Neuron (in vitro differentiated cells): ENCODE measurements around the gene CFAP92.
"Not testable (repeated sequence)": the region's sequence is repeated elsewhere in the genome, so short reads cannot be mapped to it uniquely, and the experiment has no call there.

Experiments used
- H2AFZ ChIP-seq: one replicate; pipeline ENCODE4 v1.6.1; 2013; ENCODE audit warnings: low read depth, mild to moderate bottlenecking, inconsistent platforms, low read length, moderate library complexity
- H3K27me3 ChIP-seq: one replicate; pipeline ENCODE4 v1.6.1; 2013; ENCODE audit warnings: low read length; ENCODE audit not compliant: insufficient read depth
- H3K36me3 ChIP-seq: one replicate; pipeline ENCODE4 v1.6.1; 2013; ENCODE audit warnings: low read length; ENCODE audit not compliant: insufficient read depth
- H3K4me1 ChIP-seq: one replicate; pipeline ENCODE4 v1.6.1; 2013; ENCODE audit warnings: low read length; ENCODE audit not compliant: insufficient read depth
- H3K4me3 ChIP-seq: 2 replicates; pipeline ENCODE4 v1.5.1; 2013; ENCODE audit warnings: mild to moderate bottlenecking, low read length, moderate library complexity
- H3K9me3 ChIP-seq: one replicate; pipeline ENCODE4 v1.6.1; 2013; ENCODE audit warnings: low read length

CFAP92 gene

DNA sequence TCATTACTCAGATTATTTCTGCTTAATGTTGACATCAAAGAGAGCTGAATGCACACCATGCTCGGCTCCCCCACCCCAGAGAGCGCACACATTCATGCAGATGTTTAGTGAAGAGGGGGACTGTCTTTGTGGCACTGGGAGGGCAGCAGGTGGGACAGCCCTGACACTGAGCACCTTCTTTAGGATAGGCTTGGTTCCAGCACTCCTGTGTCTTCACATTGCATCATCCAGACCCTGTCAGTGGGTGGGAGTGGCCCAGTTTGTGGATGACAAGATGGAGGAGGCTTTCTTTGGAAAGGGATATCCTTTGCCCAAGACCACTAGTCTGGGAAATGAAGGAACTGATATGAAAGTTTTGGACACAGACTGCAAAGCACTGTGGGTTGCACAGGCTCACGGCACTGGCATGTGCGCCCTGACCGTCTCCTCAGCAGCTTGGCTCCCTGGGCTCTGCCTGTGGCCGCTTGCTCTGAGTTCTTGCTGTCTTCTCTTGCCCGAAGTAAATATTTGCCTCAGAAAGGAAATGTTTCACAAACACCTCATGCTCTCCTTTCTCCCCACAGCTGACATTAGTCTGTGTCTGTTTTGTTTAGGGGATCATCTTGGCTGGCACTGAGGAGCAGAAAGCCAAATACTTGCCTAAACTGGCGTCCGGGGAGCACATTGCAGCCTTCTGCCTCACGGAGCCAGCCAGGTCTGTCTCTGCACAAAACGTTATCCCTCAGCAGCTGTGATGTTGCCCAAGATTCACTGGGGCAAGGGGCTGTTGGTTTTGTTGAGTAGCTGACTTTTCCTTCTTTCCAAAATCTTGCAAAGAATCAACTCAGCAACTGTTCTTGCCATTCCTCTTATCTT is 97.8 kb downstream of the CFAP92 start:
- peaks cover 72% of the 10 kb centered on the region for H3K36me3 ChIP-seq

DNA sequence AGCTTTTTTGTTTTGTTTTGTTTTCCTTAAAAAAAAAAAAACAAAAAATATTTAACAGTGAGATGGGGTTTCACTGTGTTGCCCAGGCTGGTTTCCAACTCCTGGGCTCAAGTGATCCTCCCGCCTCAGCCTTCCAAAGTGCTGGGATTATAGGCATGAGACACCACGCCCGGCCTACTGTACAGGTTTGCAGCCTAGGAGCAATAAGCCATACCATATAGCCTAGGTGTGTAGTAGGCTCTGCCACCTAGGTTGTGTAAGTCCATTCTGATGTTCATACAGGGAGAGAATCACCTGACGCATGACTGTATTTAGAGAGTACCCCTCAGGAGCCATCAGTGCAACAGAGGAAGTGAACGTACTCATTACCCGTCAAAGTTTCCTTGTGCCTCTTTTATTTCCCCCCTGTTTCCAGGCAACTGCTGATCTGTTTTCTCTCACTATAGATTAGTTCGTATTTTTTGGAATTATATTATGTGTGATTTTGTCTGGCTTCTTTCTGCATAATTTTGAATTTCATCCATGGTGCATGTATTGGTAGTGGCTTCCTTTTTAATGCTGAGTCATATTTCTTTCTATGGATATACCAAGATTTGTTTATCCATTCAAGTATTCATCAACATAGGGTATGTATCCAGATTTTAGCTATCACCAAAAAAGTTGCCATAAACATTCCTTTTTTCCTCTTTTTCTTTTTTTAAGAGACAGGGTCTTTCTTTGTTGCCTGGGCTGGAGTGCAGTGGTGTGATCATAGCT is 104.6 kb downstream of the CFAP92 start:
- H3K36me3 ChIP-seq = peaks cover 37% of the 10 kb centered on the region
- no peak overlapping the region for H3K4me3 ChIP-seq
- no peak overlapping the region for H2AFZ ChIP-seq
- H3K27me3 ChIP-seq = no peaks in the 10 kb centered on the region
- no peaks in the 10 kb centered on the region for H3K9me3 ChIP-seq
- no peaks in the 10 kb centered on the region for H3K4me1 ChIP-seq

More for the DNA sequence above, 97.8 kb downstream of the CFAP92 start:
- no peaks in the 10 kb centered on the region for H3K27me3 ChIP-seq
- no peak overlapping the region for H2AFZ ChIP-seq
- H3K4me1 ChIP-seq = no peaks in the 10 kb centered on the region
- H3K4me3 ChIP-seq = no peak overlapping the region
- no peaks in the 10 kb centered on the region for H3K9me3 ChIP-seq

DNA sequence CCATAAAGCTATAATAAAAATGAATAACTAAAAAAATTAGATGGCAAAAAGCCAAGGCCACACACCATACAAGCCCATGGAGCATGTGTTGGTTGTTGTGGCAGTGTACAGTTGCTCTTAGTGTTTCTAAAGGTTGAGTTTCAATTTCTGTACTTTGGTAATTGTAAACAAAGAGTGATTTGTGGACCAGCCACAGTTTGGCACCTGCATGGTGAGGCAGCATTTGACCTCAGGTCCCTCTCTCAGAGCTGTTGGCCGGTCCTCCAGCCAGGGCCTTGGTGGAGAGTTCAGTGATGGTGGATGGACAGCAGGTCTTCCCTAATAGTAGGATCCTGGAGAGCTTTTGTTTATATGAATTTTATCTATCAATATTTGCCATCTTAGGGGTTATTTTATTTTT is 108.9 kb downstream of the CFAP92 start:
- no peaks in the 10 kb centered on the region for H3K9me3 ChIP-seq
- H3K4me3 ChIP-seq = no peak overlapping the region
- peaks cover 38% of the 10 kb centered on the region for H3K36me3 ChIP-seq

DNA sequence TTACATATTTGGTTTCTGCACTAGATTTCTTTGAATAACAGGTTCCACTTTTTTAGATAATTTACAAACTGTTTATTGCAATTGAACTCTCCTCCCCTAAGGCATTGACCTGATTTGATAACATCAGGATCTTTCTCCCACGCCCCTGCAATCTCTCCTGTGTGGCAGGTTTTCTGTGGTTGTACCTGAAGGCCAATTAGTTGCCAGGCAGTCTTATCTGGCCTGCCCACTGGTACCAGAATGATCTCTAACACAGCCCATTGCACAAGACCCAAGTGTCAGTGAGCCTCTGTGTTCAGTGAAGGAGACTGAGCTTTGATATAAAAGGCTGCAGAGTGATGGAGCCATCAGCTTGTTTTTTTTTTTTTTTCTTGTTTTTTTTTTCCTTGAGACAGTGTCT is 111.2 kb downstream of the CFAP92 start:
- Histone ChIP-seq H3K4me1 (peaks cover 25% of the 10 kb centered on the region), H3K36me3 (peaks cover 32% of the 10 kb centered on the region), H3K4me3 (no peak overlapping the region), H2AFZ (no peak overlapping the region), H3K27me3 (no peaks in the 10 kb centered on the region), H3K9me3 (no peaks in the 10 kb centered on the region)

More for the DNA sequence above, 108.9 kb downstream of the CFAP92 start:
- H2AFZ ChIP-seq = no peak overlapping the region
- H3K4me1 ChIP-seq = peaks cover 15% of the 10 kb centered on the region
- no peaks in the 10 kb centered on the region for H3K27me3 ChIP-seq

DNA sequence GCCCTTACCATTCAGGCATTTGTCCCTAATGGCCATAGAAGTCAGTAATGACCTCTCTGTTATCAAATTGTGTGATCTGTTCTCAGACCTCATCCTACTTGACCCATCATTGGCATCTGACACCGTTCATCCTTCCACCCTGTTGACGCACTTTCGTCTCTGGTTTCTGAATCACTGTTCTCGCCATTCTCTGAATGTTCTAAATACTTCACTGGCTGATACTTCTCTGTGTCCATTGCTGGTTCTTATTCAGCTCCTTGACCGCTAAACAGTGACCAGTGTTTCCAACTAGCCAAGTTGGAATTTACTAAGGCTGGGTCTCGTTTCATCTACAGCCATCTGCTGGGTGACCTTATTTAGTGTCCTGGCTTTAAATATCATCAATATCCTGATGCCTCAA is 112.3 kb downstream of the CFAP92 start:
- H2AFZ ChIP-seq = no peak overlapping the region
- no peaks in the 10 kb centered on the region for H3K9me3 ChIP-seq
- H3K27me3 ChIP-seq = no peaks in the 10 kb centered on the region
- H3K4me3 ChIP-seq = no peak overlapping the region
- H3K36me3 ChIP-seq = peaks cover 24% of the 10 kb centered on the region
- H3K4me1 ChIP-seq = peaks cover 27% of the 10 kb centered on the region

DNA sequence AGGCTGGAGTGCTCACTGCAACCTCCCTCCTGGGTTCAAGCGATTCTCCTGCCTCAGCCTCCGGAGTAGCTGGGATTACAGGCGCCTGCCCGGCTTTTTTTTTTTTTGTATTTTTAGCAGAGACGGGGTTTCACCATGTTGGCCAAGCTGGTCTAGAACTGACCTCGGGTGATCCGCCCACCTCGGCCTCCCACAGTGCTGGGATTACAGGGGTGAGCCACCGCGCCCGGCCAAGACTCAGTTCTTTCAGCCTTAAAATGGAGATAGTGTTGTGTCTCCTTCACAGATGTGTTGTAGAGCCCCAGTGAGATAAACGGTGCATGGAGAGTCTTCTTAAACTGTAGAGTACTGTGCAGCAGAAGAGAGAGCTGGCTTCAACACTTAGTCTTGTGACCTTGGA is 113.4 kb downstream of the CFAP92 start:
- peaks cover 24% of the 10 kb centered on the region for H3K36me3 ChIP-seq
- H2AFZ ChIP-seq, H3K27me3 ChIP-seq, H3K9me3 ChIP-seq: not testable (repeated sequence)
- H3K4me3 ChIP-seq = peak overlapping the region; percentile 95
- H3K4me1 ChIP-seq = peaks cover 27% of the 10 kb centered on the region

DNA sequence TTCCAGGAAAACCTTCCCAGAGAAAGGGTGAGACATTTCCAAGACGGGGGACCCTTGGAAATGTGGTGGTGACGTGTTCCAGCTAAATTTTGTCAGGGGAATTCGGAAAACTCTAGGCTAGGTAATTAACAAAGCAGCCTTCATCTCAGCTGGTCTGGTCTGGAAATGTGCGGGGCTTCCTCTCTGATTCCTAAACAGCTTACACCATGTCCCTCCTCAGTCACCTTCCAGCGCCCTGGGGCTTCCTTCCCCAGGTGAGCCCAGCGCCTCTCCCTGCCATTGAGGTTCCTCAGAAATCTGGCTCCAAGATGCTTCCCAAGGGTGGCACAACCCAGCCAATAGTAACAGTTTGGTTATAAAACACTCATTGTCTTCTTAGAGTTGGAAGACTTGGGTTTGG is 113.9 kb downstream of the CFAP92 start:
- Histone ChIP-seq H3K36me3 (peaks cover 21% of the 10 kb centered on the region), H3K4me1 (peaks cover 27% of the 10 kb centered on the region), H3K27me3 (no peaks in the 10 kb centered on the region), H3K4me3 (peak overlapping the region; percentile 95), H3K9me3 (no peaks in the 10 kb centered on the region), H2AFZ (peak overlapping the region; percentile 71)

DNA sequence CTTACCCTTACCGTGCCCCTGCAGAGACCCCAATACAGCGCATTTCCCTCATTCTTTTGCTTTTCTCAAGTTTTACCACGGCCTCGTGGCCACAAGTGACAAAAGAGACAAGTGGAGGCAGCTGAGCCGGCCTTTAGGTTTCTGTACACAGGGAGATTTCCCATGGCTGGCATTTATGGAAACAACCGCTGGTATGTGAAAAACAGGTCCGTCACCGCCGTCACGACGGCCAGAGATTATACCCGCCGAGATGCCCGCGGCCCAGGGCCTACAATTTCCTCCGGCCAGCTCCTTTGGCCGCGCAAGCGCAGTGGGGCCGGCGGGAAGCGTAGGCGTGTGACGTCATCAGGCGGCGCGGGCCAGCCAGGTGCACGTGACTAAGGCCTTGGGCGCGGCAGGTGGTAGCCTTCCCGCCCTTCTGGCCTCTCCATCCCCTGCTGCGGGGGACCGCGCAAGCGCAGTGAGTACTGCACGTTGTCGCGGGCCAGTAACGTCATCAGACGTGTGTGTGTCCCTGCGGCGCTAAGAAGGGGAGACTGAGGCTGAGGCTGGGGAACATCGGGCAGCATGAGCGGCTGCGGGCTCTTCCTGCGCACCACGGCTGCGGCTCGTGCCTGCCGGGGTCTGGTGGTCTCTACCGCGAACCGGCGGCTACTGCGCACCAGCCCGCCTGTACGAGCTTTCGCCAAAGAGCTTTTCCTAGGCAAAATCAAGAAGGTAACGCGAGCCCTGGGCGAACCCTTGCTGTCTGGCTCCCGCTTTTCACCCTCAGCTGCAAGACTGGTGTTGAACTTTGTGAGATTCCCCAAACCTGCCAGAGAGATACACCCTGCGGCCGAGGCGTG is 114.5 kb downstream of the CFAP92 start, which contains the start of gene ACAD9:
Gene ACAD9, plus strand, starts transcription at position 496 of the 845 bp plus-strand sequence. Its CDS starts 72 bp downstream, at position 568.
- Histone ChIP-seq H3K9me3 (no peaks in the 10 kb centered on the region), H3K27me3 (no peaks in the 10 kb centered on the region), H3K36me3 (peaks cover 16% of the 10 kb centered on the region), H3K4me3 (peak within 1 kb of the TSS; percentile 95), H3K4me1 (peaks cover 27% of the 10 kb centered on the region), H2AFZ (peak within 1 kb of the TSS; percentile 78)

DNA sequence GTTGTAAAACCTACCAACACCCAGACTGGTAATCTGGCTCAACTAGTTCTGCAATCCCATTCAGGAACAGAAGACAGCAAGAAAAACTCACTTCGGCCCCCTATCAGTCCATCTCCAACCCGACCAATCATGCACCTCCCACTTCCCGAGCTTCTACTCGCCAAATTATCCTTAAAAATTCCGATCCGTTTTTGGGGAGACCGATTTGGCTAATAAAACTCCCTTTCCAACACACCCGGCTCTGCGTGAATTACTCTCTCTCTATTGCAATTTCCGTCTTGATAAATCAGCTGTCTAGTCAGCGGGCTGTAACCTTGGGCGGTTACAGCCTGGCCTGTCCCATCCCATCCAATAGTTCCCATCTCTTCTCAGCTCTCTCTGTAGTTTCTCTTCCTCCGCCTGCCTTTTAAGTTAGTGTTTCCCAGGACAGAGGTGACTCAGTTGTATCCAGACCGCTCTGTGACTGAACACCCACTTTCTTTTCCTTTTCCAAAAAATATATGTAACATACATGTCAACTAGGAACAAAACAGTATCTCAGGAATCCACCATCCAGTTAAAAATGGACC is 115.2 kb downstream of the CFAP92 start:
- H3K27me3 ChIP-seq = no peaks in the 10 kb centered on the region
- H3K36me3 ChIP-seq = peaks cover 10% of the 10 kb centered on the region
- peaks cover 29% of the 10 kb centered on the region for H3K4me1 ChIP-seq
- H3K4me3 ChIP-seq = peak overlapping the region; percentile 95
- H2AFZ ChIP-seq = peak overlapping the region; percentile 78
- H3K9me3 ChIP-seq = no peaks in the 10 kb centered on the region

DNA sequence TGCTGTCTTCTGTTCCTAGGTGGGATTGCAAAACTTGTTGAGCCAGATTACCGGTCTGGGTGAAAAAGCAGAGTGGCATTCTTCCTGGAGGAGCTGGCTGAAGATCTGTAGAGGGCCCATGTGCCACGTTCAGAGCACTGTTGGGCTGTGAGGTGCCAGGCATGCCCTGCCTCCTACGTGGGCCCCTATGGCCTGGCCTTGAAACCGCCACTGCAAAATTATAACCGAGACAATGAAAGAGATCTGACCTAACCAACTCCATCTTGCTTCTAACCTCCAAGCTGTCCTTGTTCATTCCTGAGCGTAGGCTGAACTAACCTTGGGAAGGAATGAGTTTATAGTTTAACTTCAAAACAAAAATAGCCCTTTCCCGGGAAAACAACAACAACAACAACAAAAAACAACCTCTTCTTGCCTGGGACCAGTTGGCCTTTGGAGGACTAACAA is 115.8 kb downstream of the CFAP92 start:
- Histone ChIP-seq H3K36me3 (peaks cover 10% of the 10 kb centered on the region), H3K4me1 (peaks cover 35% of the 10 kb centered on the region), H3K27me3 (no peaks in the 10 kb centered on the region), H3K4me3 (peak overlapping the region; percentile 95), H3K9me3 (no peaks in the 10 kb centered on the region), H2AFZ (no peak overlapping the region)

DNA sequence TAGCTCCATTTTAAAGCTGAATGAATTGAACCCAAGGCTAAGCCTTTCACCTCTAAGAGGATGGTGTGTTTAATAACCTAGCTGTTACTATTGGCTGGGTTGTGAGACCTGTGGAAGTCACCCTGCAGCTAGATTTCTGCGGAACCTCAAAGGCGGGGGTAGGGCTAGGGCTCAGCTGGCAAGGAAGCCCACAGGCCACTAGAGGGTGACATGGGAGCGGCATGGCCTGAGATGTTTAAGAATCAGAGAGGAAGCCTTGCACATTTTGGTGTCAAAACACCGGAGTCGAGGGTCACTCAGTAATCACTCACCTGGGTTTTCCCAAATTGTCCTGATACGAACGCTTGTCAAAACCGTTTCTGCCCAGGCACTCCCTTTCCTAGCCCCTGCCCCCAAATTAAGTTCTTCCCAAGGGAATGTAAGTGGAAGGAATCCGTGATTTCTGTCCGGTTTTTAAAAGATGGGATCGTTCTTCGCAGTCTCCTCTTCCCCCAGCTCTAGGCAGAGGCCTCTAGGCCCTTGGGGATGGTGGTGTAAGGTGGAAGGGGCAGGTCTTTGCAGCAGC is 118.2 kb downstream of the CFAP92 start:
- H3K27me3 ChIP-seq = no peaks in the 10 kb centered on the region
- H3K9me3 ChIP-seq = no peaks in the 10 kb centered on the region
- H2AFZ ChIP-seq = no peak overlapping the region
- peaks cover 28% of the 10 kb centered on the region for H3K4me1 ChIP-seq
- no peaks in the 10 kb centered on the region for H3K36me3 ChIP-seq
- no peak overlapping the region for H3K4me3 ChIP-seq

DNA sequence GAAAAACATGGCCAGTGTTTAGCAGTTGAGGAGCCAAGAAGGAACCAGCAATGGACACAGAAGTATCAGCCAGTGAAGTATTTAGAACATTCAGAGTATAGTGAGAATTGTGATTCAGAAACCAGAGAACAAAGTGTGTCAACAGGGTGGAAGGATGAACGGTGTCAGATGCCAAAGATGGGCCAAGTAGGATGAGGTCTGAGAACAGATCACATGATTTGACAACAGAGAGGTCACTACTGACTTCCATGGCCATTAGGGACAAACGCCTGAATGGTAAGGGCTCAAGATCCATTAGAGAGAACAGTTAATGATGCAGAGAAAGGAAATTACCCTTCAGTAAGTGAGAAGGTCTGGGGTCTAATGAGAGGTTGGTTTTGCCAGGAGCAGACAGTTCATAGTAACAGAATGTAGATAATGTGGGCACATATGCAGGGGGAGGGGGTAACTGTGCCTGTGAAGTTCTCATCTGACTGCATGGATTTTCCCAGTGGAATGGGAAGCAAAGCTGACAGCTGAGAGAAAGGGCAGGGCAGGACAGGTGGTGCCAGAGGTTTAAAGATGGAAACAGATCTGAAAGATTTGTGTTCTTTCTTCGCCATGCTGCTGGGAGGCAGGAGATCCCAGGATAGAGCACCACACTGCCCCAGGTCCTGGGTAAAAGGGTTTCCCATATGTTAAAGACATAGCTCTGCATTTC is 119.2 kb downstream of the CFAP92 start:
- H3K4me1 ChIP-seq = peaks cover 22% of the 10 kb centered on the region
- no peaks in the 10 kb centered on the region for H3K36me3 ChIP-seq
- no peak overlapping the region for H3K4me3 ChIP-seq
- H3K27me3 ChIP-seq = no peaks in the 10 kb centered on the region
- H3K9me3 ChIP-seq = no peaks in the 10 kb centered on the region
- H2AFZ ChIP-seq = no peak overlapping the region
